T-helper 9 cell (primary cell): ENCODE measurements around the gene C8B.

ENCODE experiments used
- DNase-seq: peaks from one replicate; pipeline ENCODE4 v3.0.0-alpha.2; 2020

C8B gene

DNA sequence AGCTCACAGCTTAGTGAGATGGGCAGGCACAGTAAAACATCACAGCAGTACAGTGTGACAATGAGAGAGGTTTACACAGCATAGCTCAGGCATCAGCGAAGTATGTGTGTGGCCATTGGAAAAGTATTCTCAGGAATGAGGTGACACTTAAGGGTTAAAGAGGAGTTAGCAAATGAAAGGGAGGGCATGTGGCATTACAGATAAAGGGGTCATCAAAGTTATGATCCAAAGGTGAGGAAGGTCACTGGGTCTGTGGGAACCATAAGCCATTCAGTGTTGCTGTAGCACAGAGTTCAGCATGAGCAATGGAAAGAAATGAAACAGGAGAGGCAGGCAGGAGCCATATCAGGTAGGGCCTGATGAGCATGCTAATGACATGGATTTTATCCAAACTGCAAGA is 4.5 kb upstream of the C8B start:
- no peak for DNase-seq

DNA sequence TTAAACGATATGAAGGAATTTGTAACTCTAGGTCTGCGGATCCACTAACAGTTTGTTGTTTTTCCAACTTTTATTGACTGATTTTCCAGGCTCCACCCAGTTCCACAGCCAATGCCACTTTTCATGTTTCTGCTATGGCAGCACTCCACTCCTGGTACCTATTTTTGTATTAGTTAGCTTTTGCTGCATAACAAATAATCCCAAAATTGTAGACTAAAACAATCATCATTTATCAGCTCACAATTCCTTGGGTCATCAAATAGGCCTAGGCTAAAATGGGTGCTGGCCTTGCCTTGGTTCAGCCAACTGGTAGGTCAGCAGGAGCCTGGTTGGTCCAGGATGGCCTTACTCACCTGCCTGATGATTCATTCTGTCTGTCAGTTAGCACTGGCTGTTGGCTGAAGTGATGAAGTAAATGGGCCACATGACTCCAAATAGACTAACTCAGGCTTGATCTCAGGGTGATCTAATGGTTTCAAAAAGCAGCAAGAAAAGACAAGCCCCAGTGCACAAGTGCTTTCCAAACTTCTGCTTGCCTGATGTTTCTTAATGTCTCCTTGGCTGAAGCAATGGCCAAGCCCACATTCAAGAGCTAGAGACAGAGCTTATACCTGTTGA is 3.2 kb upstream of the C8B start:
- DNase-seq: no peak

DNA sequence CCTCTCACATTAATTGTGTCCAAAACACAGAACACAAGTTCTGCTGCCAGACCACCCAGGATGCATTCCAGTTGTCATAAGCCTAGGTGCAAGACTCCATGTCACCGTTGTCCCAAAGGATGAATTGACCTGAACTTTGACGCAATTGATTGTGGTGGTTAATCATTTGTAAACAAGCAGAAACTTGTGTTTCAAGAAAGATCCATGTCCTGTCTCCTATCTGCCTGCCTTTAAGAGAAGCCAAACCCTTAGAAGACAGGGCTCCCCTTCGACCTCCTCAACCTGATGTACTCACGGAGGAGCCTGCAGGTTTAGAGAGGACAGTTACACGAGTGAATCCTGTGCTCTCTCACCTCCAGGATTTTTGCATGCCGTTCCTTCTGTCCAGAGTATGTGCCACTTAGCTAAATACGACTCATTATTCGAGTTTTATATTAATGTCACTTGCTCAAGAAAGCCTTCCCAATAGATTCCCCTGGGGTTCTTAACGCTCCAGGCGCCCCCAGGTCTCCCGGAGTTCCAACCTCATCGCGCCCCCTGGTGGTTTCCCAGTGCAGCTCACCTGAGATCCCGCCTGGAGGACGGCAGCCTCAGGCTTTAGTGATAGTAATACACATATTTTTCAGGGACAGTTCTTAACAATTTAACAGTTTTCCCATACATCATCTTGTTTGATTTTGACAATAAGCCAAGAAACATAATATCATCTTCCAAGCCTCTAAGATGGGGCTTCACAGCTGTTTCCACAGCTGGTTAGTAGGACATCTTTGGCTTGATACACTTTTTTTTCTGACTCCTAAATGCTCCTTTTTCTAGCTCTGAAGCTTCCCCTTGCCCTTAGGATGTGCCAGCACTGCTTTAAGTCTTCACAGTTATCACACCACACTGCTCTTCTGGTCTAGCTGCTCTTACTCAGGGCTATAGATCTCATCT is 2.4 kb upstream of the C8B start:
- DNase-seq: no peak

DNA sequence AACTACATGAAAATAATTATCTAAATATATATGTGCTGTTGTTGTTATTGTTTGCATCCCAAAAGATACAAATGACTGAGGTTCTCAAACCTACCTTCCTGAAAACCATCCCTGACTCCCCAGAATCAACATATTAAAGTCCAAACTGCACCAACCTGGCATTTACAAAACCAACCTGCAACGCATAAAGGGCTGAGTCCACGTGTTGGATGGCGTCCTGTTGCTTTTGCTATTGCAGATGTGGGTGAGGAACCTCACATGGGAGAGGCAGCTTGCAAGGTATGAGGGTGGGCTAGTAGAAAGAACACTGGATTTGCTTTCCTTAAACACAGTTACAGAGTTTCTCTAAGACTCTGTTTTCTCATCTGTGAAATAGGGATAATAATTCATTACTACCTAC is 1.5 kb upstream of the C8B start:
- no peak for DNase-seq

DNA sequence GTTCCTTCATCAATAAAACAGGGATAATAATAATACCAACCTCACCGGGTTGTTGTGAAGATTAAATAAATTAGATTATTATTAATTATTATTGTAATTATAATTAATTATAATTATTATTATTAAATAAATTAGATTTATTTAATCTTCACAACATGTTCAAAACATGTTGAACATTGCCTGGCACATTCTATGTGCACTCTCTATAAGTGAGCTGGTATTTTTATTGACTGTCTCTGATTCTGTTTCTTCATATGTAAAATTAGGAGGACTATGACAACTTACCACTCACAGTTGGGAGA is 834 bp upstream of the C8B start:
- no peak for DNase-seq

DNA sequence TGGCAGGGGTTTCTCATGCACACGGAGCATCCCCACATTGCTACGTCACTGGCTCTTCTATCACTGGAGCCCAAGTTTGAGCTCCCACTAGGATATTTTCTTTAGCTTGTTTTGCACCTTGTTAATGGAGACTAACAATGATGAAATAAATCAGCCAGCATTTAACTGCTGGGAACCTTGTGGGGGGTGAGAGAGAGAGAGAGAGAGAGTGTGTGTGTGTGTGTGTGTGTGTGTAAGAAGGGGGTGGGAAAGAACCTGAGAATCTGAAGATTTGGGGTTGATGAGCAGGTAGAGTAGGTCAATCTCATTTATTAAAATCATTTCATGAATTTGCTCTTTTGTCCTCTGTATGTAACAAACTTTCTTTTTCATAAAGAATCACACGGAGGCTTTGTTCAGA is 624 bp downstream of the C8B start:
- DNase-seq: no peak

DNA sequence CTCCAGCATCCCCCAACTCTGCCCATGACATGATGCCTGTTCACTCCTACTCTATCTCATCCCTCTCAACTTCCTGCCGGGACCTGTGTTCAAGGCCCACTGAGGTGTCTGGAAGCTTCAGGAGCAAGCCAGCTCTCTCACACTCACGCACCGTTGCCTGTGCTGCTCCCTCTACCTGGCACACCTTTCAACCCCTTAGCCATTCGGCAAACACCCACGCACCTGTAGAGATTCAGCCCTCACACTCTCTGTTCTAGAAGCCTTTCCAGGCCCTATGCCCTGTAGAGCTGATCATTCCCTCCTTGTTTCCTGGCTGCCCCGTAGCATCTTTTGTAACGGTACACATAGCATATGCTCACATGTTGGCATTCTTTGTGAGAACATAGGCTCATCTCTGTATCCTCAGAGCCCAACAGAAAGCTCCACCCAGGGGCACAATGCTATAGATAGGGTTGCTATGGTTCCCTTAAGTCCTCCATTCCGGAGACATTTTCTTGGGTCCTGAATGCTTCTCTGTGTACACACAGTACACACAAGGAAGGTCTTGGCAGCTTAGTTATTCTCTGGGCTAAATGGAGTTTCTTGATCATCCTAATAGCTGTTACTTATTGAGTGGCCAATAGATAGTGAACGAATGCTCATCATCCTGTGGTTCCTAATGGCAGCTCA is 1.3 kb downstream of the C8B start:
- no peak for DNase-seq

DNA sequence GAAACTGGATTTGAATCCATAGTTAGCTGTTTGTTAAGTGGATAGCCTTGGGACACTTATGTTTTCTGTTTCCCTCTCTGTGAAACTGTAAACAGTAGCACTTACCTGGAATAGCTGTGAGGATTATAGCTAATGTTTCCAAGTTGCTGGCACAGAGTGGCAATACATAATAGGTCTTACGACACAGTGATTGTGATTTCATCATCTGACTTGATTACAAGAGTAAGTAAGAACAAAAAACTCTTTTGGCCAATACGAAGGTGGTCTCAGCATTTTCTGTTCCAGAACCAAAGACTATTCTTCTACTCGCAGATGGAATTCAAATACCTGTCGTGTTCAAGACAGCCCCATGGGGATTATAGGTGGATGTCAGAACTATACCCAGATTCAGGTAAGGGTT is 2.1 kb downstream of the C8B start:
- DNase-seq: no peak

DNA sequence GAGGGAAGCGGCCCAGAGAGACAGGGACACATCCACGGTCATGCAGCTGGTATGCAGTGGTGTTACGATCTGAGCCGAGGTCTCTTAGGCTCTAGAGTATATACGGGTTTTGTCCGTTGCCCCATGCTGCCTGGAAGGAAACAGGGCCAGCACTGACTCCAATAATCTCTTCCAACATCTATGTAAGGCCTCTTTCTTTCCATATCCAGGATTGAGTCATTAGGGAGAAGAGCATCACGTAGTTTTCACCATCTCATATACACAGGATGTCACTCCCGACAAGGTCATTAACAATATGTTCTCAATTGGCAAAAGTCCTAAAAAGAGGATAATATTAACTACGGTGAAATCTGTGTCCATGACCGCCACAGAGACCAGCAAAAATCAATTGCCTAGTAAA is 4.4 kb downstream of the C8B start:
- no peak for DNase-seq

DNA sequence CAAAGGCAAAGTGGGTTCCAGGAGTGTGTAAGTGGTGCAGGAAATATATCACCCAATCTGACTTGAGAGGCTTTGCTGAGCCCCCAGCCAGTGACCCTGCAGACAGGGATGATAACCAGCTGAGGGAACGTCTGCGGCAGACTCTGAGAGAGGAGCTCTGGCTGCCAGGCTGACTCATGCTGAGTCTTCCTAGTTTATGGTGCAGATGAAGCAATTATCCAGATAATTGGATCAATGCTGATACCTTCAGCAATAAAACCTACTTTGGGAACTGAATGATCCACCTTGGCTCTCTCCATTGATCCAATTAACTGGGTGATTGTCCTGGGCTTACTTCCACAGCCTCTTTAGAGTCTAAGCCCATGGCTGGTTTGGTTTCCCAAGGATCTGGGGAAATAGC is 7.3 kb downstream of the C8B start:
- no peak for DNase-seq

DNA sequence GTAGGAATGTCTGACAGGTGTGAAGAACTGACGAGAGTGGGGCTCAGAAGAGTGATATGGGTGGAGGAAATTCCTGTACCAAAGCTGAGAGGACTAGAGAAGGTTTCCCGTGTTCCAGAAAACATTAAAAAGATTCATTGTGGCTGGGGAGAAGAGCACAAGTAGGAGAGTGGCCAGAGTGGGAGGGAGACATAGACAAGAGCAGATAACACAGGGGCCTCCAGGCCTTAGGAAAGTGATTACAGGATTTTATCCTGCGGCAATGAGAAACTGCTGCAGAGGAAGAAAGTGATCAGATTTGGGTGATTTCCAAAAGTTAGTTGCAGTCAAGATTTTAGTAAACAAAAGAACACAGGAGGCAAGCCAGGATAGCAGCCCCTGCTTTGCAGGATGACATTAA is 7.9 kb downstream of the C8B start:
- DNase-seq: no peak

DNA sequence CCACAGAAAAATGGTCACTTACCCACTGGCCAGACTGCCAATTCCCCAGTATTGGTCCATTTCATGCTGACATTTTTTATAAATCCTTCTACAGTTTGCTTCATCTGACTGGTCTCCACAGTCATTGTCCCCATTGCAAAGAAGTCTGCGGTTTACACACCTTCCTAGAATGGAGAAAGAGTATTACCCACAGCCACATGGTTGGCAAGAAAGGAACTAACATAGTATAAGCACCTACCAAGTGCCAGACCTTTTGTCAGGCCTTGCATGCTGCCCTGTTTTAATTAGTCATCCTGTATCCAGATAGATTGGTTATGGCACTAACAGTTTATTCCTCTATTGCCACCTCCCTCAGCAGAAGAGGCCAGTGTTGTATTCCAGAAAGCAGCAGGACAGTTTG is 11.2 kb downstream of the C8B start:
- no peak for DNase-seq

DNA sequence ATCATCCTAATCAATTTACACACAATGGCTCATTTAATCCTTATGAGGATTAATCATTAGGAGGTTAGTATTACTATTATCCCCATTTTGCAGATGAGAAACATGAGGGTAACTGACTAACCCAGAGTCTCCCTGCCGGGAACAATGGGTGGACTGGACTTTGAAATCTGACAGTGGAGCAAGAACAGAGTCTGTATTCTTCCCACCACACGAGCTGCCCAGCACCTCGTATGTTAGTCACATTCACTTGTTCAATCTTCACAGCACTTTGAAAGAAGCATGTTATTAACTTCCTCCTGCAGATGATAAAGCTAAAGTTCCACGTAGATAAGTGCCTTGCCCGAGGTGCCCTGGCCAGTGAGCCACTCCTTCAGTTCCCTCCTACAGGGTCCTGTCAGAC is 12.4 kb downstream of the C8B start:
- no peak for DNase-seq

DNA sequence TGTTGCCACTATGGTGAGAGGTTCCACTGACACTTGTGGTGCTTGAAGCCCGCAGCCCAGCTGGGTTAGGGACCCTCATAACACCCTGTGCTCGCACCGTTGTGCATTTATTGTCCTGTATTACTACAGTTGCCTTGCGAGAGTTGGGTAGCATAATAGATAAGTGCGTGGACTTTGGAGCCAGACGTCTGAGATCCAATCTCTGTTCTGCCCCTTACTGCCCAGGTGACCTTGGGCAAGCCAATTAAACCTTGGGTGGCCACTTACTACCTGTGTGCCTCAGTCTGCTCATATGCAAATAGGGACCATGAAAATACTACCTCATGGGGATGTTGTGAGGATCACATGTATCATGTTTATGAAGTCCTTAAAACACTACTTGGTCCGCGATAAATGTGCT is 13.3 kb downstream of the C8B start:
- DNase-seq: no peak

DNA sequence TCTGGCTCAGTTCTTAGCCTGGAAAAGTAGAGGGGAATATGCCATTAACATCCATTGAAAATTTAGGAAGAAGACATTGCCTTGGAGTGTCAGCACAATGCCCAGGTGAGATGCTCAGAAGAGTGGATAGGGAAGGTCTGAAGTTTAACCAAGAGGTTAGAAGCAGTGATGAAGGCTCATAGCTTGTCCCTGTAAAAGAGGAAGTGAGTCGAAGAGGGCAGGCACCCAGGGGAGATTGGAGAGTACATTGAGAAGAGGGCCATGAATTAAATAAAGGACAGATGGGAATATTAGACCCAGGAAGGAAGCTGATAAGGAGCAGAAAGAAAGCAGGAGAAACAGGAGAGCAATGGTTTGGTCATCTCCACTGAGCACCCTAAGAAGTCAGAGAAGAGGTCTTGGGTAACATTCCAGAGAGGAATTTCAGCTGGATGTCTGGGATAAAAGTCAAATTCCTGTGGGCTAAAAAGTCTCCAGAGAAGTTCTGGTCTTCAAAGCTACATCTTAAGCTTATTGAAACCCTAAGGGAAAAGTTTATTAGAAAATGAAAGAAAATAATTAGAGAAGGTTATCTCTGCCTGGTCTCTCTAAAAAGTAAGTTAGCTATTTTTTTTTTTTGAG is 17.3 kb downstream of the C8B start:
- DNase-seq: no peak

DNA sequence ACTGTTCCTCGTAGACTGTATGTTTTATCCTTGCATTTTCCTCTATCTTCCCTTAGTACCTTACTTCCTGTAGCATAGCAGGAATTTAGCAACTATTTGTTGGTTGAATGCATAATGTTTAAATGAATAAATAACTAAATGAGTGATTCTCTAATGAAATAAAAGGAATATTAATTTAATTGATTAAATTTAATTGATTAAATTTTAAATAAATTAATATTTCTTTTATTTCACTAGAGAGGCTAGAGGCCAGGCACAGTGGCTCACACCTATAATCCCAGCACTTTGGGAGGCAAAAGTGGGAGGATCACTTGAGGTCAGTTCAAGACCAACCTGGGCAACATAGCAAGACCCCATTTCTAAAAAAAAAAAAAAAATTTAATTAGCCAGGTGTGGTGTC is 25.8 kb downstream of the C8B start:
- no peak for DNase-seq

DNA sequence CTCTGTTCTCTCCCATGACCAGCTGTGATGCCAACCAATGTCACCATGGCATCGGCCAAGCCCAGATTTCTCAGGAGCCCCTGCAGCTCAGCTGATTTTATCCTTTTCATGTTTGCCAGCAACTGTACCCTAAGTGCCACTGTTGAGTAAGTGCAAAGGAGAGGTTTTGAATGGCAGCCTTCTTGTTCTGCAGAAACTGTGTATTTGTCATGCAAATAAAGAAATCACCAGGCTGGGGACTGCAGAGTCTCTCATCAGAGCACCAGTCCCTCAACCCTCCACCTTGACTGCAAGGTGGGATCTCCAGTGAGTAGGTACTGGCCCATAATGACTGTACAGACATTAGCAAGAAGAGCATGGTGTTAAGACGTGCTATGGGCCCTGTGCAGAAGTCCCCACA is 26.6 kb downstream of the C8B start:
- DNase-seq: no peak

DNA sequence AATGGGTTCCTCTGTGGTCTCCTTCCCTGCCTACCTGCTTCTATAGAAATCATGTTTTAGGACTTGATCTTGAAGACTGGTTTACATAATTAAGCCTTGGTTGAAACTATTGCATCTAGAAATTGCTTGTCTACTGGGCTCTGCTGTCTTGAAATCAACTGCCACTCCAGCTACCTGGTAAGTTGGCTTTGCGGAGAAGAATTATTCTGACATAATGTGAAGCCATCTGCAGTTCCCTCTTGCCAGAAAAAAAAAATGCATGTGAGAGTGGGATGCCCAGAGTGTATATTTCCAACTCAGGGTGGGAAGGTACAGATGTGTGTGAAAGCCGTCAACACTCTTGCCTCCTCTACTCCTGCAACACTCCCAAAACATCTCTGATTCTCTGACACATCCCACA is 27.2 kb downstream of the C8B start:
- DNase-seq: no peak

DNA sequence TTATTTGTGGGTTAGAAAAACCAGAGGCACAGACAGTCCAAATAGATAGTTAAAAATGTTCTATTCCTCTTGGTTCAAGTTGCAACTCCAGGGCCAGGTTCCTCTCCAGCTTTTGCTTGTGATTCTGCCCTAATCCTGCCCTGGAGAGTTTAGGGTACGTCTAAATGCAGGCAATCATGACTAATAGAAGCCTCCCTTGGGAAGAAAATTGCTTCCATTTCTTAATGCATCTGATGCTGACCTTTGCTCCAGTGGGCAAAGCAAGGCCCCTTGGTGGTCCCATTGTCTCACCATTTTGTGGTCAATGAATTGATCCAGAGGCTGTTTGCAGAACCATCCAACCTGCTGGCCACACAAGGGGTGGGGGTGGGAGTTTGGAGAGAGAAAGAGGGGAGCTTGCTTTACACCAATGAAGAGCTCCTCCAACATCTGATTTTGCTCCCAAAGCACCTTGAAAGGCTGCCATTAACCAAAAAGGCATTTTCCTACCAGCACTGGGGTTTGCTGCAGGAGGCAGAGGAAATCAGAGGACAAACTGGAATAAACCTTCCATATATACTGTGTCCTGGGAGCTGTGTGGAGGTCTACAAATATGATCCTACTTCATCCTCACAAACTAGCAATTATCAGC is 31.3 kb downstream of the C8B start:
- DNase-seq: no peak

DNA sequence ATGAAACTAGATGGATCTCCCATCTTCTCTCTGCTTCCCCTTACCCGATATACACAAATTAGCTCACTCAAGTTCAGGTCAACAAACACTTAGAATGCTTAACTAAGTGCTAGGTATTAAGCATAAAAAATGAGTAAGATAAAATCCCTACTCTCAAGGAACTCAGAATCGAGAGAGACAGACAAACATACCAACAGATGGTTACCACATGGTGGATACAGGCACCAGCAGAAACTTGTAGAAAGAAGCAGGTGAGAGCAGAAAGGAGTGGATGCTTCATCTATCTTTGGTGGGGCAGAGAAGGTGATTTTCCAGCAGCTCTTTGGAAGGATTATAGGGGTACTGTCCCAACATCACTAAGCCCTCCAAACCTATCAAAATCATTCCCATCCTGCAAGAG is 32.2 kb downstream of the C8B start:
- DNase-seq: no peak

DNA sequence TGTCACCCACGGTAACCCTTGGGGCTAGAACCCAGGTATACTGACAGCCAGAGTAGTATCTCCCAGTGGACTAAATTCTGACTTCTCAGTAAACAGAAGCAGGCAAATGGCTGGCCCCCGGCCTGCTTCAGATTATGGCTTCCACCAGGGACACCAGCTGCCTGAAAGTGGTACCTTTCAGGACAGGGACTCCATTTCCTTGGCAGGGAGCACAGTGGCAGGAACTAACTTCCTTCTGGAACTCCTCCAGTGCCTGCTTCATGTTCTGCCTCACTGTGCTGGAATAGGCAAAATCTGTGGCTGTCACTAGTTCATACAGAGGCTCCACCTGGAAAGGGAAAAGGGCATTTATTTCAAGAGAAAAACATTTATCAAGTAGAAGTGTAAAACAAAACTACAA is 32.7 kb downstream of the C8B start:
- DNase-seq: no peak

DNA sequence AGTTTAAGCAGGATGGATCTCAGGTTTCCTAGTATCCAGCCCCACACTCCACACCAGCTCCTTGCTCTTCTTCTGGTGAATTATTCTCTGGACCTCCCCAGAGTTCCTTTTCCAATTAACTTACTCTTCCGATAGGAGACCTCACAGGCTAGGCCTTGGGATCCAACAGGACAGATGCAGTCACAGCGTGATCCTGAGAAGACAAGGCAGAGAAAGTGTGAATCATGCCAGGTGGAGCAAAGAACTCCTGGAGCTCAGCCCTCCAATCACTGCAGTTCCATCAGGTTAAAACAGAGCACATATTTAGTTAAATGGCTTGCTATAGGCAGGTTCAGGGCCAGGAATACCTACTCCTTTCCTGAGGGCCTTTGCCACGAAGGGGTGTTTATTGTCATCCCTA is 34.1 kb downstream of the C8B start:
- DNase-seq: no peak

DNA sequence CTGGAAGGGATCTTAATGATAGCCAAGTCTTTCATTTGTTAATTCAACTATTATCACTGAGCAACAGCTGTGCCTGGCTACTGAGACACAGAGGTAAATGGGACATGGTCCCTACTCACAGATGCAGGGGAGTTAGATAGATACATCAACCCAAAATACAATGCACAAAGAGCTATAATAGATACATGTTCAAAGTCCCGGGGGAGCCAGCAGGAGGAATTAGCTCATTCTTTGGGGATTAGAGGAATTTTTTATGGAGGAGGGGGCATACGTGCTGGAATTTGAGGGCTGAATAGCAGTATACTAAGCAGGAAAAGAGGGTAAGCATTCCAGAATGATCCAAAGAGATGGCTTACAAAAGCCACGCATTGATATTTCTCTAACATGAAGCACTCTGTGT is 34.6 kb downstream of the C8B start:
- DNase-seq: no peak
